Airway epithelial cell (primary cell): ENCODE data around the gene CLTB. TPM values are rescaled to one million over a fixed set of nuclear protein-coding genes. Genes with fewer than 3 reads are reported as not detected.

Source experiments
- total RNA-seq: library from RNA; depleted of rRNA; stranded (reverse); fragments of >200 nt; gene quantifications from 2 replicates; pipeline ENCODE4 v1.2.3, GENCODE V29; 2015

The CLTB gene
- 377 and 389 TPM in 2 replicates for total RNA-seq

GRCh38 chr5:176415952-176416924 is at the start of gene CLTB:
CLTB (minus strand) TSS chr5:176416539; CDS start chr5:176416363, 176 bp downstream.

GRCh38 chr5:176447978-176448608 is 31.8 kb upstream of the CLTB start, which contains the start of gene FAF2:
FAF2 (plus strand) TSS chr5:176448385; CDS start chr5:176448408, 23 bp downstream.

GRCh38 chr5:176388444-176389134 is 27.8 kb downstream of the CLTB start, which contains the start of the genes HIGD2A and NOP16:
HIGD2A (plus strand) TSS chr5:176388751; CDS start chr5:176388820, 69 bp downstream.
NOP16 (minus strand) TSS chr5:176388598; CDS start chr5:176388539, 59 bp downstream.

GRCh38 chr5:176365351-176366231 is 50.7 kb downstream of the CLTB start, which contains the start of gene ARL10:
ARL10 (plus strand) TSS chr5:176365487; CDS start chr5:176365564, 77 bp downstream.

GRCh38 chr5:176361437-176362232 is 54.7 kb downstream of the CLTB start, which contains the start of gene KIAA1191:
KIAA1191 (minus strand) TSS chr5:176361764; CDS start chr5:176359508, 2,256 bp downstream.

Other genes starting within 250 kb of the CLTB start
- gene SIMC1, start 178.1 kb downstream of the CLTB start, total RNA-seq = 7.3 and 11.8 TPM in 2 replicates
- gene KIAA1191, start 54.8 kb downstream of the CLTB start, total RNA-seq = 65.2 and 86.1 TPM in 2 replicates
- gene ARL10, start 51.1 kb downstream of the CLTB start, total RNA-seq = 3.2 and 5.5 TPM in 2 replicates
- gene NOP16, start 27.9 kb downstream of the CLTB start, total RNA-seq = 33.4 and 35.3 TPM in 2 replicates
- gene HIGD2A, start 27.8 kb downstream of the CLTB start, total RNA-seq = 122 and 143 TPM in 2 replicates
- 25.2 and 35.5 TPM in 2 replicates for gene FAF2, start 31.8 kb upstream of the CLTB start, total RNA-seq
- 13.0 and 19.1 TPM in 2 replicates for gene RNF44, start 120.9 kb upstream of the CLTB start, total RNA-seq
- gene CDHR2, start 132.8 kb upstream of the CLTB start, total RNA-seq = 0.07 TPM in 1 of 2 replicates, not detected in the other
- gene GPRIN1, start 193.6 kb upstream of the CLTB start, total RNA-seq = 5.3 and 7.3 TPM in 2 replicates
- 0.14 and 1.0 TPM in 2 replicates for gene SNCB, start 214.0 kb upstream of the CLTB start, total RNA-seq
- gene EIF4E1B, start 214.1 kb upstream of the CLTB start, total RNA-seq = not detected in 2 replicates
- 30.5 and 37.2 TPM in 2 replicates for gene TSPAN17, start 230.9 kb upstream of the CLTB start, total RNA-seq